ENCODE measurements around the gene RPP25. TPM values are rescaled to one million over a fixed set of nuclear protein-coding genes. Genes with fewer than 3 reads are reported as not detected.
A peak's percentile ranks its signal among the peaks of the same experiment; 100 is the strongest.

The RPP25 gene
- total and polyA plus RNA-seq, 10 of the 15 experiments (the other 5 are each of a cell fraction or from before 2014, with no cell fraction given): 0.41 to 10.8 (median 4.7) TPM

- under 1% methylated on average over 82 of the region's 85 CpGs for WGBS (ENCODE audit: insufficient coverage, insufficient replicate concordance, low lambda C conversion rate, missing lambda C conversion rate)
- peak within 1 kb of the TSS; percentile 81 for H3K4me2 ChIP-seq (ENCODE audit: control insufficient read depth, insufficient read depth)
- no peaks in the 10 kb centered on the region for H3K36me3 ChIP-seq (ENCODE audit: control insufficient read depth in 2 of 2, insufficient read depth in 2 of 2, low read length in 1 of 2)
- H3K27me3 ChIP-seq (replicated peaks in 1 of 2; ENCODE audit: control insufficient read depth in 2 of 2, insufficient read depth in 2 of 2, low read length in 1 of 2): no peaks in the 10 kb centered on the region
- SMC1A ChIA-PET (ENCODE audit: uncharacterized antibody, unreplicated experiment): no interaction called here
- DNase-seq (ENCODE audit: low read depth, low spot score) (peak; percentile 75), FAIRE-seq (peak; percentile 98), ATAC-seq (peak; percentile 95)
- H2AFZ ChIP-seq (ENCODE audit: control insufficient read depth, low read depth, low read length): peak within 1 kb of the TSS; percentile 67
- H3K4me3 ChIP-seq: peak within 1 kb of the TSS; percentile 83
- peaks cover 4% of the 10 kb centered on the region for H3K4me1 ChIP-seq (ENCODE audit: control insufficient read depth, insufficient read depth, low read length)
- in situ Hi-C loops (cut with MboI) (no loop called here), intact Hi-C loops (cut with micrococcal nuclease; ENCODE audit: unreplicated experiment) (loop anchor here (10.0 kb wide), 1 partner anchor 707 kb away; the partner anchor contains the start of genes IMP3 and SNX33)
- RAD21 ChIA-PET (ENCODE audit: unreplicated experiment): interaction anchor here (0.9 to 1.6 kb wide), 4 partner anchors 36 to 173 kb away, joined by 3 to 8 read pairs (median 4); no protein-coding TSS in a partner anchor
- H3K9ac ChIP-seq (ENCODE audit: control insufficient read depth, insufficient read depth, low read length): peak within 1 kb of the TSS; percentile 96
- no TSS peak for BruUV-seq (replicated peaks)
- H4K20me1 ChIP-seq (ENCODE audit: control insufficient read depth, insufficient read depth): no peaks in the 10 kb centered on the region
- peak within 1 kb of the TSS; percentile 91 for H3K27ac ChIP-seq (ENCODE audit: control insufficient read depth, insufficient read depth)
- peaks cover 49% of the 10 kb centered on the region for H3K79me2 ChIP-seq (ENCODE audit: control insufficient read depth, insufficient read depth, low read length)
- CTCF ChIA-PET: interaction anchor here (0.9 kb wide), 1 partner anchor 93 kb away, joined by 3 read pairs; no protein-coding TSS in a partner anchor
- POLR2A ChIA-PET: interaction anchor here (0.6 to 1.2 kb wide), 6 partner anchors 57 to 160 kb away, joined by 3 to 6 read pairs (median 4); partner anchors contain the start of genes PPCDC and SCAMP5
- no peaks in the 10 kb centered on the region for H3K9me3 ChIP-seq (replicated peaks; ENCODE audit: control insufficient read depth, insufficient read depth, low read length)
- TF ChIP-seq, protein P1, sequence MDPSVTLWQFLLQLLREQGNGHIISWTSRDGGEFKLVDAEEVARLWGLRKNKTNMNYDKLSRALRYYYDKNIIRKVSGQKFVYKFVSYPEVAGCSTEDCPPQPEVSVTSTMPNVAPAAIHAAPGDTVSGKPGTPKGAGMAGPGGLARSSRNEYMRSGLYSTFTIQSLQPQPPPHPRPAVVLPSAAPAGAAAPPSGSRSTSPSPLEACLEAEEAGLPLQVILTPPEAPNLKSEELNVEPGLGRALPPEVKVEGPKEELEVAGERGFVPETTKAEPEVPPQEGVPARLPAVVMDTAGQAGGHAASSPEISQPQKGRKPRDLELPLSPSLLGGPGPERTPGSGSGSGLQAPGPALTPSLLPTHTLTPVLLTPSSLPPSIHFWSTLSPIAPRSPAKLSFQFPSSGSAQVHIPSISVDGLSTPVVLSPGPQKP (IDR thresholded peaks at IDR 0.05; ENCODE audit: low read depth, low read length): no peak
- no peak for TF ChIP-seq MYC (IDR thresholded peaks at IDR 0.05; ENCODE audit: insufficient read depth, insufficient read length, insufficient replicate concordance, low read length, severe bottlenecking)
- TF ChIP-seq STAT1 (conservative IDR thresholded peaks at IDR 0.05): peak; percentile 73; the same call in 1 of the 2 replicates
- no peak for TF ChIP-seq MEF2A (IDR thresholded peaks at IDR 0.05; ENCODE audit: insufficient read depth, low read depth, low read length)
- TF ChIP-seq CEBPB (IDR thresholded peaks at IDR 0.05; ENCODE audit: borderline replicate concordance in 1 of 2, low read depth in 2 of 2, low read length in 2 of 2): no peak
- TF ChIP-seq, protein P2, sequence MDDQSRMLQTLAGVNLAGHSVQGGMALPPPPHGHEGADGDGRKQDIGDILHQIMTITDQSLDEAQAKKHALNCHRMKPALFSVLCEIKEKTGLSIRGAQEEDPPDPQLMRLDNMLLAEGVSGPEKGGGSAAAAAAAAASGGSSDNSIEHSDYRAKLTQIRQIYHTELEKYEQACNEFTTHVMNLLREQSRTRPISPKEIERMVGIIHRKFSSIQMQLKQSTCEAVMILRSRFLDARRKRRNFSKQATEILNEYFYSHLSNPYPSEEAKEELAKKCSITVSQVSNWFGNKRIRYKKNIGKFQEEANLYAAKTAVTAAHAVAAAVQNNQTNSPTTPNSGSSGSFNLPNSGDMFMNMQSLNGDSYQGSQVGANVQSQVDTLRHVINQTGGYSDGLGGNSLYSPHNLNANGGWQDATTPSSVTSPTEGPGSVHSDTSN (IDR thresholded peaks at IDR 0.05; ENCODE audit: insufficient replicate concordance, low read depth, low read length): peak; percentile 49
- peak; percentile 75; the same call in 1 of the 2 replicates for TF ChIP-seq TAF1 (IDR thresholded peaks at IDR 0.05; ENCODE audit: borderline replicate concordance, low read depth, low read length)
- TF ChIP-seq BHLHE40 (IDR thresholded peaks at IDR 0.05; ENCODE audit: borderline replicate concordance in 1 of 2, low read depth in 2 of 2, low read length in 1 of 2): peak; percentile 92 to 95
- peak; percentile 43; the same call in 1 of the 2 replicates for TF ChIP-seq HCFC1 (IDR thresholded peaks at IDR 0.05; ENCODE audit: low read length)
- TF ChIP-seq ZNF24 (IDR thresholded peaks at IDR 0.05): 0 out of 2 replicates have a peak, but pooled peaks have one; percentile 16
- 0 out of 2 replicates have a peak, but pooled peaks have one; percentile 20 for TF ChIP-seq TARDBP (IDR thresholded peaks at IDR 0.05; ENCODE audit: borderline replicate concordance)
- TF ChIP-seq, protein P3, sequence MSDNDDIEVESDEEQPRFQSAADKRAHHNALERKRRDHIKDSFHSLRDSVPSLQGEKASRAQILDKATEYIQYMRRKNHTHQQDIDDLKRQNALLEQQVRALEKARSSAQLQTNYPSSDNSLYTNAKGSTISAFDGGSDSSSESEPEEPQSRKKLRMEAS (IDR thresholded peaks at IDR 0.05; ENCODE audit: low read depth, low read length): peak; percentile 0; the same call in 1 of the 2 replicates
- TF ChIP-seq, protein P4, sequence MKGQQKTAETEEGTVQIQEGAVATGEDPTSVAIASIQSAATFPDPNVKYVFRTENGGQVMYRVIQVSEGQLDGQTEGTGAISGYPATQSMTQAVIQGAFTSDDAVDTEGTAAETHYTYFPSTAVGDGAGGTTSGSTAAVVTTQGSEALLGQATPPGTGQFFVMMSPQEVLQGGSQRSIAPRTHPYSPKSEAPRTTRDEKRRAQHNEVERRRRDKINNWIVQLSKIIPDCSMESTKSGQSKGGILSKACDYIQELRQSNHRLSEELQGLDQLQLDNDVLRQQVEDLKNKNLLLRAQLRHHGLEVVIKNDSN (IDR thresholded peaks at IDR 0.05; ENCODE audit: borderline replicate concordance, extremely low read length, insufficient read depth, low read depth, low read length): peak; percentile 85
- peak; percentile 77; the same call in 1 of the 2 replicates for TF ChIP-seq SMARCA5 (IDR thresholded peaks at IDR 0.05)
- no peak for TF ChIP-seq EED (IDR thresholded peaks at IDR 0.05; ENCODE audit: low read depth)
- TF ChIP-seq POLR2AphosphoS5 (IDR thresholded peaks at IDR 0.05; ENCODE audit: low read length): peak; percentile 83
- TF ChIP-seq RFX5 (IDR thresholded peaks at IDR 0.05; ENCODE audit: low read depth, low read length): peak; percentile 21; the same call in 1 of the 2 replicates
Measured at GRCh38 chr15:74937590-74938371, 18.8 kb downstream of the RPP25 start, which contains the start of gene COX5A. TSS of gene COX5A (minus strand) at chr15:74938073. CDS start at chr15:74938014, 59 bp downstream.

Data from GM12878 (cell line).